Liver (tissue), 9 donors: Measurements from ENCODE around the gene FOCAD. TPM values are rescaled to one million over a fixed set of nuclear protein-coding genes. Genes with fewer than 3 reads are reported as not detected.
"Not testable (repeated sequence)": the region's sequence is repeated elsewhere in the genome, so short reads cannot be mapped to it uniquely, and the experiment has no call there.

Source experiments
- DNase-seq: peaks from one replicate; pipeline ENCODE4 v3.0.0-alpha.2; 2017; ENCODE audit warnings: low spot score
- H3K27ac ChIP-seq, 2 donors: one replicate each; pipeline ENCODE4 v1.7.0; 2013; ENCODE audit warnings: inconsistent platforms in 2 of 2, low read length in 2 of 2, control low read depth in 1 of 2, low read depth in 1 of 2, mild to moderate bottlenecking in 1 of 2
- H3K27me3 ChIP-seq, 4 donors: one replicate each; pipeline versions ENCODE4 v1.6.1 to v1.7.0; 2013; ENCODE audit warnings: low read length in 3 of 4, inconsistent platforms in 1 of 4, mild to moderate bottlenecking in 1 of 4, moderate library complexity in 1 of 4; ENCODE audit not compliant: control insufficient read depth in 4 of 4, insufficient read depth in 4 of 4
- H3K36me3 ChIP-seq, 4 donors: one replicate each; pipeline versions ENCODE4 v1.6.1 to v1.7.0; 2013; ENCODE audit warnings: low read length in 3 of 4, mild to moderate bottlenecking in 3 of 4, low read depth in 1 of 4, moderate library complexity in 1 of 4; ENCODE audit not compliant: control insufficient read depth in 4 of 4, insufficient read depth in 3 of 4
- H3K4me1 ChIP-seq, 4 donors: one replicate each; pipeline versions ENCODE4 v1.6.1 to v1.7.0; 2013; ENCODE audit warnings: low read length in 3 of 4, mild to moderate bottlenecking in 3 of 4, moderate library complexity in 1 of 4; ENCODE audit not compliant: control insufficient read depth in 4 of 4, insufficient read depth in 4 of 4
- H3K4me3 ChIP-seq, 3 donors: one replicate each; pipeline versions ENCODE4 v1.6.1 to v1.7.0; 2013; ENCODE audit warnings: low read length in 3 of 3, control low read depth in 1 of 3, low read depth in 1 of 3, mild to moderate bottlenecking in 1 of 3
- H3K9ac ChIP-seq, 2 donors: one replicate each; pipeline ENCODE4 v1.7.0; 2013; ENCODE audit warnings: low read length in 2 of 2, mild to moderate bottlenecking in 2 of 2, moderate library complexity in 2 of 2, control low read depth in 1 of 2, low read depth in 1 of 2
- H3K9me3 ChIP-seq, 4 donors: one replicate each; pipeline versions ENCODE4 v1.6.1 to v1.7.0; 2013; ENCODE audit warnings: low read length in 3 of 4; ENCODE audit not compliant: control insufficient read depth in 4 of 4
- CTCF ChIP-seq: fragments of 150-350 bp; IDR thresholded peaks from 2 replicates; pipeline ENCODE4 v1.5.1; 2017; ENCODE audit warnings: improper control_type of control experiment, low read depth, low read length; ENCODE audit not compliant: missing input control
- EGR1 ChIP-seq, 2 donors: IDR thresholded peaks; 2 replicates each; pipeline ENCODE4 v1.6.1; 2016 to 2018; ENCODE audit warnings: antibody characterized with exemption in 2 of 2, low read depth in 2 of 2
- FOXA1 ChIP-seq: IDR thresholded peaks from 2 replicates; pipeline ENCODE4 v1.6.1; 2016; ENCODE audit warnings: antibody characterized with exemption
- FOXA2 ChIP-seq: IDR thresholded peaks from 2 replicates; pipeline ENCODE4 v1.6.1; 2016; ENCODE audit warnings: antibody characterized with exemption
- HNF4A ChIP-seq, 2 donors: conservative IDR thresholded peaks; 2 replicates each; pipeline ENCODE4 v1.6.1; 2016; ENCODE audit warnings: antibody characterized with exemption in 2 of 2, mild to moderate bottlenecking in 2 of 2
- HNF4G ChIP-seq: IDR thresholded peaks from 2 replicates; pipeline ENCODE4 v1.6.1; 2016; ENCODE audit warnings: antibody characterized with exemption
- JUND ChIP-seq, 2 donors: IDR thresholded peaks; 2 replicates each; pipeline ENCODE4 v1.6.1; 2016; ENCODE audit warnings: antibody characterized with exemption in 2 of 2
- NR2F2 ChIP-seq: IDR thresholded peaks from 2 replicates; pipeline ENCODE4 v1.6.1; 2016; ENCODE audit warnings: antibody characterized with exemption
- RAD21 ChIP-seq, 2 donors: IDR thresholded peaks; 2 replicates each; pipeline ENCODE4 v1.6.1; 2016; ENCODE audit warnings: antibody characterized with exemption in 2 of 2, mild to moderate bottlenecking in 2 of 2
- REST ChIP-seq: IDR thresholded peaks from 2 replicates; pipeline ENCODE4 v1.6.1; 2016; ENCODE audit warnings: antibody characterized with exemption, mild to moderate bottlenecking
- RXRA ChIP-seq, 2 donors: IDR thresholded peaks; 2 replicates each; pipeline ENCODE4 v1.6.1; 2017 to 2018; ENCODE audit warnings: antibody characterized with exemption in 2 of 2, mild to moderate bottlenecking in 1 of 2
- TAF1 ChIP-seq: conservative IDR thresholded peaks from 2 replicates; pipeline ENCODE4 v1.6.1; 2016; ENCODE audit warnings: antibody characterized with exemption, mild to moderate bottlenecking
- YY1 ChIP-seq: IDR thresholded peaks from 2 replicates; pipeline ENCODE4 v1.6.1; 2016; ENCODE audit warnings: antibody characterized with exemption, mild to moderate bottlenecking
- ZBTB33 ChIP-seq: IDR thresholded peaks from 2 replicates; pipeline ENCODE4 v1.6.1; 2016; ENCODE audit warnings: antibody characterized with exemption
- WGBS: extraction: QIAGEN DNeasy Blood & Tissue Kit; methylation state at CpG from one replicate; pipeline ENCODE4 v1.1.7; 2013; 5-methylcytosine and 5-hydroxymethylcytosine counted together
- polyA plus RNA-seq, 2 donors: library from polyadenylated mRNA; stranded (reverse) in 1 of 2; unstranded in 1 of 2; fragments of 200-250 nt in 1 of 2; fragments of >200 nt in 1 of 2; fragmentation: Nextera tagmentation in 1 of 2; extraction: Ambion mirVana in 1 of 2; gene quantifications; one replicate each; pipeline versions ENCODE4 v1.2.1 to v1.2.3, GENCODE V29; 2013 to 2015
- total RNA-seq, 2 donors: library from RNA; depleted of rRNA; stranded (reverse); fragments of >200 nt; gene quantifications; one replicate each; pipeline ENCODE4 v1.2.3, GENCODE V29; 2014
- donor health status: healthy.
- donor health status: healthy.
- donor health status: healthy.
- donor health status: healthy.
- donor health status: healthy.

Gene FOCAD
- total and polyA plus RNA-seq, 4 donors, result 3.2 to 21.0 (median 10.3) TPM

- TF ChIP-seq REST, result no peak
- no peak for TF ChIP-seq TAF1
- no peak for TF ChIP-seq HNF4G
- no peak for TF ChIP-seq HNF4A (conservative IDR thresholded peaks at IDR 0.05)
- TF ChIP-seq FOXA1, result no peak
Observed at GRCh38 chr9:20972684-20973083, 288.6 kb downstream of the FOCAD start (continued).

GRCh38 chr9:20973246-20973947, 289.3 kb downstream of the FOCAD start:
- not testable (repeated sequence) for H3K27me3 ChIP-seq, DNase-seq, H3K9me3 ChIP-seq, H3K4me1 ChIP-seq, H3K4me3 ChIP-seq, H3K27ac ChIP-seq, H3K9ac ChIP-seq, H3K36me3 ChIP-seq
- 77% methylated on average over 2 of the region's 2 CpGs for WGBS

GRCh38 chr9:20974191-20974938, 290.3 kb downstream of the FOCAD start:
- H3K36me3 ChIP-seq, H3K9me3 ChIP-seq, DNase-seq, H3K27me3 ChIP-seq, H3K4me3 ChIP-seq, H3K27ac ChIP-seq, H3K4me1 ChIP-seq, H3K9ac ChIP-seq: not testable (repeated sequence)
- WGBS, result 71% methylated on average over 2 of the region's 2 CpGs

- Histone ChIP-seq H3K9ac (no peak overlapping the region), H3K27me3 (no peaks in the 10 kb centered on the region)
- 94% methylated on average over 2 of the region's 2 CpGs for WGBS
- TF ChIP-seq RXRA (IDR thresholded peaks at IDR 0.05) (no peak), YY1 (no peak), NR2F2 (no peak), FOXA2 (no peak), HNF4A (conservative IDR thresholded peaks at IDR 0.05) (no peak), CTCF (no peak), JUND (IDR thresholded peaks at IDR 0.05) (no peak), EGR1 (IDR thresholded peaks at IDR 0.05; ENCODE audit: low read depth in 2 of 2) (no peak), REST (no peak), HNF4G (no peak), FOXA1 (no peak), RAD21 (IDR thresholded peaks at IDR 0.05) (no peak), ZBTB33 (no peak)
Observed at GRCh38 chr9:20978249-20978648, 294.2 kb downstream of the FOCAD start.

More at GRCh38 chr9:20978249-20978648, 294.2 kb downstream of the FOCAD start:
- Histone ChIP-seq H3K27ac (no peak overlapping the region), H3K4me3 (no peak overlapping the region), H3K9me3 (no peaks in the 10 kb centered on the region), H3K4me1 (no peaks in the 10 kb centered on the region), H3K36me3 (peaks cover 0 to 4% (median 0%) of the 10 kb centered on the region in 4 donors)
- DNase-seq, result no peak
